Activated CD8-positive, alpha-beta memory T cell treated with anti-CD3 and anti-CD28 coated beads for 48 hours (primary cell): ENCODE data around the gene FATE1.

ENCODE experiments used
- DNase-seq, 3 experiments: peaks; one replicate each; pipeline ENCODE4 v3.0.0-alpha.2; 2020; ENCODE audit warnings: low read depth in 2 of 3, low spot score in 2 of 3

Gene FATE1

DNA sequence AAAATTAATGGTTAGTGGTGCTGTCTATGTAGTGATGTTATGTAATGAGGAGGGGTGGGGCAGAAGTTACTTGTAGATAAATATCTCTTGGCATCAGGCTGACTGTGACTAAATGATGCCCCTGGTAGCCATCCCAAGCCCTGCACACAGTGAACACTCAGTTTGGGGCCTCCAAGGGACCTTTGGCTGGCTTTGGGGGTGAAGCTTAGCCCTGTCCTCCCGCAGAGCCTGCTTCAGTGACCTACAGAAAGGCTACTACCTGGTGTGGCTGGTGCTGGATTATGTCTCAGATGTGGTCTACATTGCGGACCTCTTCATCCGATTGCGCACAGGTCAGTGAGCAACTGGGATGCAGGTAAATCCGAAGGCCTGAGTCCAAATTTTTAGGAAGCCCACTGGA lies 26.5 kb downstream of the FATE1 start:
- no peak for DNase-seq

DNA sequence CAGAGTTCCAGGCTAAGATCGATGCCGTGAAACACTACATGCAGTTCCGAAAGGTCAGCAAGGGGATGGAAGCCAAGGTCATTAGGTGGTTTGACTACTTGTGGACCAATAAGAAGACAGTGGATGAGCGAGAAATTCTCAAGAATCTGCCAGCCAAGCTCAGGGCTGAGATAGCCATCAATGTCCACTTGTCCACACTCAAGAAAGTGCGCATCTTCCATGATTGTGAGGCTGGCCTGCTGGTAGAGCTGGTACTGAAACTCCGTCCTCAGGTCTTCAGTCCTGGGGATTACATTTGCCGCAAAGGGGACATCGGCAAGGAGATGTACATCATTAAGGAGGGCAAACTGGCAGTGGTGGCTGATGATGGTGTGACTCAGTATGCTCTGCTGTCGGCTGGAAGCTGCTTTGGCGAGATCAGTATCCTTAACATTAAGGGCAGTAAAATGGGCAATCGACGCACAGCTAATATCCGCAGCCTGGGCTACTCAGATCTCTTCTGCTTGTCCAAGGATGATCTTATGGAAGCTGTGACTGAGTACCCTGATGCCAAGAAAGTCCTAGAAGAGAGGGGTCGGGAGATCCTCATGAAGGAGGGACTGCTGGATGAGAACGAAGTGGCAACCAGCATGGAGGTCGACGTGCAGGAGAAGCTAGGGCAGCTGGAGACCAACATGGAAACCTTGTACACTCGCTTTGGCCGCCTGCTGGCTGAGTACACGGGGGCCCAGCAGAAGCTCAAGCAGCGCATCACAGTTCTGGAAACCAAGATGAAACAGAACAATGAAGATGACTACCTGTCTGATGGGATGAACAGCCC lies 28.0 kb downstream of the FATE1 start:
- DNase-seq: no peak

DNA sequence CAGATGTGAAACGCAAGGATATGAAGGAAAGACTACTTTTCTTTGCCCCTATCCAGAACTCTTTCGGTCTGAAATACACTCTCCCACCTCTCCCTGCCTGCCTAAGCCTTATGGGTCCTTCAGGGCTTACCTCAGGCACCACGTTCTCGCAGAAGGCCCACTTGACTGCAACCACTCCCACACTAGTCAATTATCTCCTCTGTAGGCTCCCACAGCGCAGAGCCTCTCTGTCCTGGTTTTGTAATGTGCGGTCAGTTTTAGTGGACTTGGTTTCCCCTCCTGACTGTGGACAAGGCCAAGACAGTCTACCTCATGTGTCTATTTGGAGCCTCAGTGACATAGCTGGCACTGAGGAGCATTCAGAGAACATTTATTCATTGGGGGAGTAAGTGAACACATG lies 29.8 kb downstream of the FATE1 start:
- DNase-seq: no peak

DNA sequence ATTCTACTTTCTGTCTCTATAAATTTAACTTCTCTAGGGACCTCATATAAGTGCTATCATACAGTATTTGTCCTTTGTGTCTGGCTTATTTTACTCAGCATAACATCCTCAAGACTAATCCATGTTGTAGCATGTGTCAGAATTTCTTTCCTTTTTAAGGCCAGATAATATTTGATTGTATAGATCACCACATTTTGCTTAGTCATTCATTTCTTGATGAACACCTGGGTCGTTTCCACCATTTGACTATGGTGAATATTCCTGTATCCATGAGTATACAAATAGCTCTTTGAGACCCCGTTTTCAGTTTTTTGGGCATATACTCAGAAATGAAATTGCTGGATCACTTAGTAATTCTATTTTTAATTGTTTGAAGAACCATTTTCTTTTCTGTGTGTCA lies 30.7 kb downstream of the FATE1 start:
- no peak for DNase-seq

DNA sequence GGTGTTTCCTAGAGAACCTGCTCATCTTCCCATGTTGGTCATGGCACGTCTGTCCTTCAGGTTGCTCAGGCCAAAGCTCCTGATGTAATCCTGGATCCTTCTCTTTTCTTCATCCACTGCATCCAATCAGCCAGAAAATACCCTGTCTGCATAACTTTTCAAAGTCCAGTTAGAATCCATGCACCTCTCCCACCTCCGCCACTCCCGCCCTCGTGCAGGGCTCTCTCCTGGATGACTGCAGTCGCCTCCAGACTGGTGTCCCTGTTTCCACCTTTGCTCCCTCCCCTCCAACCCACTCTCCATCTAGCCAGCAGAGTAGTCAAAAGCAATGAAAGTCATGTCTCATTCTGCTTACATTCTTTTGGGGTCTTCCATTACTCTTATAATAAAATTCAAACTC lies 34.7 kb downstream of the FATE1 start:
- no peak for DNase-seq

DNA sequence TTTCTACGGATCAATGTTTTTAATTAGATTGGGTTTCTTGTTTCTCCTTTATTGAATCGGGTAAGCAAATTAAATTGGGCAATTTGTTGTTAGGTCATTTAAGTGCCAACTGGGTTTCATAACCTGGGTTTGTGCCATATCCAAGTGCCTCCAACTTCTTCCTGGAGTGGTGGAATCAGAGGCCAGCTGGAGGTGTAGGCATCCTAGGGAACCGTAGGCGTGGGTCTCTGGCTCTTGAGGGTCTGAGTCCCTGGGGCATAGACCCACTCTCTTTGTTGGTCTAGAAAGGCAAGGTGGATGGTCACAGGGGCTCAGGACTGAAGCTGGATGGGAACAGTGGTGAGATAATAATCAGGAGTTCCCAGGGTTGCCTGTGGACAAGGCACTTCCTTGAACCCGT lies 37.0 kb downstream of the FATE1 start:
- no peak for DNase-seq

DNA sequence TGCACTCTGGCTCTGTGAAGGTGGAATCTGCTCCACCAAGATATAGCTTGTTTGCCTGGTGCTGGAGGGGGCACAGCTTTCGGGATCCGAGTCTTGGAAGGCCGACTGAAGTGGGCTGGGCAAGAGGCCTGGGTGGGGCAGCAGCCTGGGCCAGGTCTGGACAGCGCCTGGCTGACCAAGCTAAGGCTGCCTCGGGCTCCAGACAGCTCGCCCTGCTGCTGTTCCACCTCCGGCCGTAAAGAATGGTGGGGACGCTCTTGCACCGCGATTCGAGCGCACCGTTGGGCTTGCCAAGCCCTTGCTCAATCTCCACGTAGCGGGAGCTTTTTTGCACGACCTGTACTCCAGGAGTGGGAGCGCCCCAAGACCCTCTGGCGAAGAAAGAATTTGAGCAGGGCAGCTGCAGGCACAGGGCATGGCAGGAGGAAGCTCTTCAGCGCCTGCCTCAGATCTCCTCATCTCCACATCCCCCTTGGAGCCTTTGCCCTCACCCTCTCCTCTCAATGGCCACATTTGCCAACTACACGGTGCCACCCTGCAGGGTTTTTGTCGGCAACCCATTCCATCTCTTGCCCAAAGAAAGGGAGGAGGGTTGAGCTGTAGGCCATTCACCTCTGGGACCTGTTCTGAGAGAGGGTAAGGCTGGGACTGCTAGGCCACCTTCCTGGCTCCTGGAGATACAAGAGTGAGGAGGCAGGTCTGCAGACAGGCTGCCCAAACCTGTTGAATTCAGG lies 37.6 kb downstream of the FATE1 start:
- DNase-seq: no peak

DNA sequence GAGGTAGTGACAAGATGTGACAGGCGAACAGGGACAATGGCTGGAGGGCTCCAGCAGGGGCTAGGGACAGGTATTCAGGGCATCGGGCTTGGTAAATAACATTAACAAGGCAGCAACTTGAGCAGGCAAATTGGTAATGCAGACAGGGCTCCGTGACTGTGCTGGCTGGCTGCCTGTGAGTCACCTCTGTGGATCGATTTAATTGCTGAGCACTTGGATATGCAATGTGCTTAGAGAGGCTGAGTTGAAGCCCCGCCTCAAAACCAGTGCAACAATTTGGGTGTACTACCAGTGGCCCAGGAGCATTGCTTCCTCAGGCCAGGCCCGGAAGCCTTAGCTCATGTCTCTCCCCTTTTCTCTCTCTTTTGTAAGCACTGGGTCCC lies 38.2 kb downstream of the FATE1 start:
- no peak for DNase-seq

DNA sequence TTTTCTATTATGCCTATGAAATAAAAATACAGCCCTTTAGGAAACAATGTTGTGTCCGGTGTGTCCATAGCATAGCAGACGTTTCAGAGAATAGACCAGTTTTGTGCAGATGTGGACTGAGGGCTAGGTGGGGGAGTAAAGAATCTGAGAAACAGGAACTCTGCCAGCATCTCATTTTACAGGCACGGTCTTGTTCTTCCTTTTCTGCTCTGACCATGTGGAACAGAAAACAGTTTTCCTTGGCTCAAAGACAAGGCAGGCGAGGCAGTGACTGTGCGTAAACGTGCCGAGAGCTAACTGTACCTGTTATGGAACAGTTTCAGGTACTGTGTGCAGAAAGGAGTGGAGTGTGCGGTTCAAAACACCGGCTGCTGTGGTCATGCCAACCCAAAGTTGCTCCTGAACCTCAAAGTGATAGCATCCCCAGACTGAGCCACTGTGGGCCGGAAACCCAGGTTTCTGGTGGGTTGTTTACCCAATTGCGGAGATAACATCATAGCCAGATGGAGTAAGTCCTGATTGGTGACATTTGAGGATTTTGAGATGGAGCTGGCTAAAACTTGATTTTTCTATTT lies 38.9 kb downstream of the FATE1 start:
- no peak for DNase-seq

DNA sequence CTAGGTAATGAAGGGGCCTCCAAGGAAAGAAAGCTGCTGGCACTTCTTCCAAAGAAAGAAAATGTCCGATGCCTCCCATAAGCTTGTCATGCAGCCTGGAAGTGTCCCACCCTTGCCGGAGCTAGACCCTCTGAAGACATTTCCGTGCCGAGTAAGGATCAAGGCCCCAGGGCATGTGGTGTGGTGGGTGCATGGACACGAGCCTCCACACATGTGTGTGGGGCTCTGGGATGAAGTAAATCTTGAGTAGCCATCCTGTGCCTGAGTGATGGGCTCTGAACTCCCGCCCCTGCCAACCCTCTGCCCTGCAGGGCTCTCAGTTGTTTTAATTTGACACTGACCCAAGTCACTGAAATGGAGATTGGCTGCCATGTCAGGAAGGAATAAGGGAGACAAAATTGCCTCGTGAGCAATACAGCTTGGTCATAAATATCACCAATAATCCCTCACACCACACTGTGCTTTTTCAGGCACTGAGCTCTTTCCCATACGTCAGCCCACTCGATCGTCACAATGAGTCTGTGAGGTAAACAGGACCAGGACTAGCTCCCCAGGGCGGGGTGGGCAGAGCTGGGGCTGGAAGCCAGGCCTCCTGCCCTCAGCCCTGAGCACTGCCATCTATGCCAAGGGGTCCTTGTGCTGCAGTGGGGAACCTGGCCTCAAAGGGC lies 43.3 kb downstream of the FATE1 start:
- no peak for DNase-seq

DNA sequence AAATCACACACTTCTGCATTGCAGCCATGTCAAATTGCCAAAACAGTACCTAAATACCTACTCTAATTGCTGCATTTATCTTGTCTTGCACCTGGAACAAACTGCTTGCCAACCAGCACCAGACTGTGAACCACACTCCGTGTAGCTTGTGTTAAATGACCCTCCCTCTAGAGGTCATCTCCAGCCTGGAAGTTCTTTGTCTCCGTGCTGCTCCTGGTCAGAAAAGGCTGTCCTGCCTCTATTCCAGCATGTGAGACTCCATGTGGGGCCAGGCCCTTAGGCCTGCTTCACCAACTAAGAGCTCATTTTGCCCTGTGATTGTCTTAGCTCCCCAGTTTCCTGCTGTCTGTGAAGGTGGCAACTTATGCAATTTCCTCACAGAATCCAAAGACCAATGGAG lies 47.0 kb downstream of the FATE1 start:
- DNase-seq: no peak

DNA sequence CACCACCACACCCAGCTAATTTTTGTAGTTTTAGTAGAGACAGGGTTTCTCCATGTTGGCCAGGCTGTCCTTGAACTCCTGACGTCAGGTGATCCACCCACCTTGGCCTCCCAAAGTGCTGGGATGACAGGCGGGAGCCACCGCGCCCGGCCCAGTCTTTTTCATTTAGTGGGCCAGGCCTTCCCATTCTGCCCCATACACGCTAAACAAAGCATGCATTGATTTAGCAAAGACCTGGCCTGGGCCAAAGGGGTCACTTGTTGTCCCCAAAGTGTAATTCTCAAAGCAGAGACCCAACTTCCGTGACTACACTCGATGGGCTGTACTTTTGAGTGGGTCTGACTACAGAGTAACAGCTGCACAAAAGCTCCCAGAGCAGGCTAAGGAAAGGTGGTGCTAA lies 47.9 kb downstream of the FATE1 start:
- no peak for DNase-seq

DNA sequence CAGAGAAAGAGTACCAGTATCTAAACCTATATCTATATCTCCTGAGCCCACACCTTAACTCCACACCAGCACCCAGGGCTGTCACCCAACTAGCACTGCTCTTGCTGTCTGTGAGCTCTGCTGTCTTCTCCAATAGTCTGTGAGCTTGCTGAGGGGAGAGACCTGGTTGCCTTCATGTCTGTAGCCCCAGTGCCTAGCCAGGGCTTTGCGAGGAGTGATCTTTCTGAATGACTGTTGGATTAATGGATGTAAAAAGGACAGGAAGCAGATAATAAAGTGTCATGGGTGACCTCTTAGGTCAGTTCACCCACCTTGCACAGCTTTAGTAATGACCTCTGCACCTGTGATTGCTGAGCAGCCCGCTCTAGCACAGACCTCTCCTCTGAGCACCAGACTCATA lies 49.2 kb downstream of the FATE1 start:
- no peak for DNase-seq

DNA sequence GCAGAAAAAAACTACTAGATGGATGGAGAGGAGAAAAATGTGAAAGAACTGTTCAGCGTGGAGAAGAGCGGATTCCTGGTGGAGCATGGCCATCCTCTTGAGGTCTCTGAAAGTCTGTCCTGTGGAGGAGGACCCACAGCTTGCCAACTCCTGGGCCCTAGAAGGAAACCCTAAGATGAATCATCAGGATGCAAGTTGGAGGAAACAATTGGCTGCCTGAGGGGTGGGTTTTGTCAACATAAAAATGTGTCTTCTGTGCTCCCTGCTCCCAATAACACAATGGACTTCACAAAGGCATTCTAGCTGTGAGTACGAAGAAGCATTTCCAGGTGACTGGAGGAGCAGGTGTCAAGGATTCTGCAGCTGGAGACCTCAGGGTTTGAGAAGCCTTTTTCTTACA lies 55.9 kb downstream of the FATE1 start:
- DNase-seq: no peak
